ENCODE results near the gene GAL.

GRCh38 chr11:68666849-68667248 lies 17.5 kb upstream of the GAL start:
- TF ChIP-seq POLR2A (IDR thresholded peaks at IDR 0.05; ENCODE audit: low read length) (no peak), GATA1 (IDR thresholded peaks at IDR 0.05; ENCODE audit: low read depth, low read length) (no peak)
